IMR-90 (cell line): ENCODE results near the gene COL13A1. TPM values are rescaled to one million over a fixed set of nuclear protein-coding genes. Genes with fewer than 3 reads are reported as not detected.

Source experiments
- ATAC-seq: fragments of 200-7000 bp; cut with Tn5 transposase; 2 replicates; pipeline ENCODE4 v1.9.1; 2020; ENCODE audit warnings: low read depth, mild to moderate bottlenecking, moderate library complexity
- BruUV-seq: library from RNA; stranded (reverse); fragments of 400-500 nt; replicated peaks from 2 replicates; lab custom pipeline; 2021; lab: Mats Ljungman, UMichigan
- CTCF ChIA-PET: fragments of 300-600 bp; formaldehyde crosslinking; extraction: SDS; loops from one replicate; lab custom pipeline; 2021; ENCODE audit warnings: antibody characterized with exemption; lab: Yijun Ruan, JAX
- POLR2A ChIA-PET: fragments of 300-600 bp; sonication (Branson Sonifier 250); formaldehyde crosslinking; loops from one replicate; lab custom pipeline; 2022; ENCODE audit warnings: antibody characterized with exemption; ENCODE audit not compliant: unreplicated experiment; lab: Charles Lee
- DNase-seq: peaks from one replicate; pipeline ENCODE4 v3.0.0; 2013
- H2AFZ ChIP-seq: replicated peaks from 2 replicates; pipeline ENCODE3; 2013; ENCODE audit warnings: low read length, mild to moderate bottlenecking; ENCODE audit not compliant: poor library complexity
- H2AK5ac ChIP-seq: 2 replicates; pipeline ENCODE4 v1.6.1; 2013; ENCODE audit warnings: low read depth, low read length, inconsistent platforms
- H2AK9ac ChIP-seq: replicated peaks from 2 replicates; pipeline ENCODE3; 2013; ENCODE audit warnings: mild to moderate bottlenecking, low read depth, low read length, moderate library complexity; ENCODE audit not compliant: poor library complexity
- H2BK120ac ChIP-seq: 2 replicates; pipeline ENCODE4 v1.6.1; 2013; ENCODE audit warnings: low read depth, low read length, inconsistent platforms
- H2BK15ac ChIP-seq: 3 replicates; pipeline ENCODE4 v1.6.1; 2013; ENCODE audit warnings: low read depth, low read length, inconsistent platforms
- H2BK20ac ChIP-seq: 2 replicates; pipeline ENCODE4 v1.6.1; 2013; ENCODE audit warnings: low read depth, mild to moderate bottlenecking, inconsistent platforms, low read length, moderate library complexity
- H2BK5ac ChIP-seq: 2 replicates; pipeline ENCODE4 v1.6.1; 2013; ENCODE audit warnings: mild to moderate bottlenecking, low read depth, low read length, inconsistent platforms; ENCODE audit not compliant: poor library complexity, severe bottlenecking
- H3K14ac ChIP-seq: replicated peaks from 2 replicates; pipeline ENCODE4 v1.6.1; 2013; ENCODE audit warnings: low read depth, low read length, inconsistent platforms
- H3K18ac ChIP-seq: 2 replicates; pipeline ENCODE4 v1.6.1; 2013; ENCODE audit warnings: low read depth, low read length, control low read depth
- H3K23ac ChIP-seq: 2 replicates; pipeline ENCODE4 v1.6.1; 2013; ENCODE audit warnings: low read depth, low read length, inconsistent platforms
- H3K27ac ChIP-seq: 2 replicates; pipeline ENCODE4 v1.5.1; 2013; ENCODE audit warnings: mild to moderate bottlenecking, control low read depth, low read length; ENCODE audit not compliant: insufficient read depth
- H3K27me3 ChIP-seq: 2 replicates; pipeline ENCODE4 v1.6.1; 2013; ENCODE audit warnings: low read length; ENCODE audit not compliant: control insufficient read depth, insufficient read depth
- H3K36me3 ChIP-seq: 2 replicates; pipeline ENCODE4 v1.6.1; 2013; ENCODE audit warnings: low read length, mixed read lengths; ENCODE audit not compliant: control insufficient read depth, insufficient read depth
- H3K4ac ChIP-seq: 2 replicates; pipeline ENCODE4 v1.6.1; 2013; ENCODE audit warnings: low read depth, low read length, inconsistent platforms
- H3K4me1 ChIP-seq: 2 replicates; pipeline ENCODE4 v1.6.1; 2013; ENCODE audit warnings: low read length, mixed read lengths; ENCODE audit not compliant: control insufficient read depth, insufficient read depth
- H3K4me2 ChIP-seq: 2 replicates; pipeline ENCODE4 v1.6.1; 2013; ENCODE audit warnings: low read depth, mild to moderate bottlenecking, control low read depth, low read length, moderate library complexity
- H3K4me3 ChIP-seq: 2 replicates; pipeline ENCODE4 v1.5.1; 2013; ENCODE audit warnings: low read depth, mild to moderate bottlenecking, control low read depth, low read length, moderate library complexity; ENCODE audit not compliant: insufficient read depth
- H3K56ac ChIP-seq: 2 replicates; pipeline ENCODE4 v1.6.1; 2013; ENCODE audit warnings: low read length, inconsistent platforms; ENCODE audit not compliant: insufficient read depth; ENCODE audit errors: extremely low read depth
- H3K79me1 ChIP-seq, 2 experiments: 2 replicates each; pipeline ENCODE4 v1.6.1; 2013; ENCODE audit warnings: low read length in 2 of 2, inconsistent platforms in 1 of 2, low read depth in 1 of 2
- H3K9ac ChIP-seq: 2 replicates; pipeline ENCODE4 v1.6.1; 2013; ENCODE audit warnings: low read depth, low read length, control low read depth
- H3K9me1 ChIP-seq: 2 replicates; pipeline ENCODE4 v1.6.1; 2013; ENCODE audit warnings: low read length, inconsistent platforms; ENCODE audit not compliant: insufficient read depth
- H3K9me3 ChIP-seq: 2 replicates; pipeline ENCODE4 v1.6.1; 2013; ENCODE audit warnings: low read length; ENCODE audit not compliant: control insufficient read depth, insufficient read depth
- H4K20me1 ChIP-seq: 2 replicates; pipeline ENCODE4 v1.6.1; 2013; ENCODE audit warnings: low read length, inconsistent platforms; ENCODE audit not compliant: insufficient read depth
- H4K5ac ChIP-seq: 2 replicates; pipeline ENCODE4 v1.6.1; 2013; ENCODE audit warnings: mild to moderate bottlenecking, low read depth, low read length, control low read depth
- H4K8ac ChIP-seq, 2 experiments: 2 replicates each; pipeline ENCODE4 v1.6.1; 2013; ENCODE audit warnings: low read depth in 2 of 2, low read length in 2 of 2, control low read depth in 1 of 2, inconsistent platforms in 1 of 2
- H4K91ac ChIP-seq: 2 replicates; pipeline ENCODE4 v1.6.1; 2013; ENCODE audit warnings: low read depth, low read length, inconsistent platforms; ENCODE audit not compliant: insufficient read depth
- BHLHE40 ChIP-seq: fragments of 150-350 bp; IDR thresholded peaks from 2 replicates; pipeline ENCODE4 v1.6.1; 2016; ENCODE audit warnings: mild to moderate bottlenecking, low read depth, low read length
- CEBPB ChIP-seq: IDR thresholded peaks from 2 replicates; pipeline ENCODE4 v1.6.1; 2012; ENCODE audit warnings: low read depth, low read length, improper control_type of control experiment
- MAZ ChIP-seq: IDR thresholded peaks from 2 replicates; pipeline ENCODE4 v1.6.1; 2012; ENCODE audit warnings: low read depth, mild to moderate bottlenecking, low read length, improper control_type of control experiment, moderate library complexity, borderline replicate concordance
- RAD21 ChIP-seq: IDR thresholded peaks from 2 replicates; pipeline ENCODE4 v1.6.1; 2012; ENCODE audit warnings: low read length, improper control_type of control experiment
- RFX5 ChIP-seq: IDR thresholded peaks from 2 replicates; pipeline ENCODE4 v1.8.0; 2012; ENCODE audit warnings: low read depth, mild to moderate bottlenecking, low read length, moderate library complexity
- WGBS, 2 experiments: methylation state at CpG; one replicate each; pipeline versions ENCODE4 v1.1.5 to v1.1.7; 2013; ENCODE audit warnings: missing lambda C conversion rate in 2 of 2; ENCODE audit not compliant: insufficient read length in 1 of 2; ENCODE audit errors: extremely low coverage in 2 of 2; 5-methylcytosine and 5-hydroxymethylcytosine counted together
- dilution Hi-C: fragments of 300-500 bp; cut with HindIII; formaldehyde crosslinking; loops from one replicate; pipeline ENCODE4 v1.14.3; 2018; ENCODE audit warnings: low sequenced_read_pairs; ENCODE audit not compliant: unreplicated experiment
- in situ Hi-C: fragments of 300-500 bp; cut with MboI; formaldehyde crosslinking; loops from 3 replicates; pipeline ENCODE4 v1.14.3; 2019; ENCODE audit warnings: low sequenced_read_pairs, inconsistent platforms, mixed read lengths
- intact Hi-C: fragments of 100-400 bp; cut with micrococcal nuclease; formaldehyde crosslinking; loops from 2 replicates; pipeline ENCODE4 v1.10.0; 2022
- polyA plus RNA-seq, 3 experiments: library from polyadenylated mRNA; depleted of rRNA; stranded (reverse); fragments of >200 nt; gene quantifications; 2 replicates each; pipeline ENCODE4 v1.2.3, GENCODE V29; 2012; ENCODE audit warnings: low replicate concordance in 1 of 3
- total RNA-seq: library from RNA; depleted of rRNA; stranded (reverse); fragments of >200 nt; gene quantifications from 2 replicates; pipeline ENCODE4 v1.2.3, GENCODE V29; 2012
- TF ChIP-seq, protein P1 (sequence below): fragments of 150-350 bp; IDR thresholded peaks from 2 replicates; pipeline ENCODE4 v1.6.1; 2016; ENCODE audit warnings: low read depth, mild to moderate bottlenecking, low read length, moderate library complexity, borderline replicate concordance
- TF ChIP-seq, protein P2 (sequence below): conservative IDR thresholded peaks from 2 replicates; pipeline ENCODE4 v1.5.1; 2012; ENCODE audit warnings: mild to moderate bottlenecking, low read depth, low read length, improper control_type of control experiment
- TF ChIP-seq, protein P3 (sequence below): fragments of 150-350 bp; IDR thresholded peaks from 2 replicates; pipeline ENCODE4 v1.6.1; 2017; ENCODE audit warnings: mild to moderate bottlenecking, antibody characterized with exemption, low read length, low read depth

The COL13A1 gene
- total and polyA plus RNA-seq, 2 of the 4 experiments (the other 2 are of a cell fraction) = 12.2 to 31.3 TPM

DNA sequence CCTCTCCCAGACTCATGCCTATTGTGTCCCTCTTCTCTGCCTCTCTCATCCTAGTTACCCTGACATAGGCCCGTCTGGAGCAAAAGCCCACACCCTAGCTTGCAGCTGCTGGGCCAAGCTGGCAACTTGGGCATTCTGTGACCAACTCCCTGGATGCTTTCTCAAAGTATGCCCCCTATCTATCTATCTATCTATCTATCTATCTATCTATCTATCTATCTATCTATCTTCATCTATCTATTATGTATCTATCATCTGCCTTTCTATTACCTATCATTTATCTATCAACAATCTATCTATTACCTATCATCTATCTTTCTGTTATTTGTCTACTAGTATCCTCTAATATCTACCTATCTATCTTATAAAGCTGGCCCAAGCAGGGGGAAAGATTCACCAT, 45.4 kb upstream of the COL13A1 start:
- no CpG with 5 or more reads among the region's 1 CpG for WGBS, 2 experiments
- no peak overlapping the region for H2AK9ac ChIP-seq
- H4K8ac ChIP-seq = no peak overlapping the region
- TF ChIP-seq BHLHE40 (no peak), RFX5 (no peak), CEBPB (no peak), MAZ (no peak), RAD21 (no peak)
- TF ChIP-seq, protein P1, sequence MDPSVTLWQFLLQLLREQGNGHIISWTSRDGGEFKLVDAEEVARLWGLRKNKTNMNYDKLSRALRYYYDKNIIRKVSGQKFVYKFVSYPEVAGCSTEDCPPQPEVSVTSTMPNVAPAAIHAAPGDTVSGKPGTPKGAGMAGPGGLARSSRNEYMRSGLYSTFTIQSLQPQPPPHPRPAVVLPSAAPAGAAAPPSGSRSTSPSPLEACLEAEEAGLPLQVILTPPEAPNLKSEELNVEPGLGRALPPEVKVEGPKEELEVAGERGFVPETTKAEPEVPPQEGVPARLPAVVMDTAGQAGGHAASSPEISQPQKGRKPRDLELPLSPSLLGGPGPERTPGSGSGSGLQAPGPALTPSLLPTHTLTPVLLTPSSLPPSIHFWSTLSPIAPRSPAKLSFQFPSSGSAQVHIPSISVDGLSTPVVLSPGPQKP = no peak
- TF ChIP-seq, protein P2, sequence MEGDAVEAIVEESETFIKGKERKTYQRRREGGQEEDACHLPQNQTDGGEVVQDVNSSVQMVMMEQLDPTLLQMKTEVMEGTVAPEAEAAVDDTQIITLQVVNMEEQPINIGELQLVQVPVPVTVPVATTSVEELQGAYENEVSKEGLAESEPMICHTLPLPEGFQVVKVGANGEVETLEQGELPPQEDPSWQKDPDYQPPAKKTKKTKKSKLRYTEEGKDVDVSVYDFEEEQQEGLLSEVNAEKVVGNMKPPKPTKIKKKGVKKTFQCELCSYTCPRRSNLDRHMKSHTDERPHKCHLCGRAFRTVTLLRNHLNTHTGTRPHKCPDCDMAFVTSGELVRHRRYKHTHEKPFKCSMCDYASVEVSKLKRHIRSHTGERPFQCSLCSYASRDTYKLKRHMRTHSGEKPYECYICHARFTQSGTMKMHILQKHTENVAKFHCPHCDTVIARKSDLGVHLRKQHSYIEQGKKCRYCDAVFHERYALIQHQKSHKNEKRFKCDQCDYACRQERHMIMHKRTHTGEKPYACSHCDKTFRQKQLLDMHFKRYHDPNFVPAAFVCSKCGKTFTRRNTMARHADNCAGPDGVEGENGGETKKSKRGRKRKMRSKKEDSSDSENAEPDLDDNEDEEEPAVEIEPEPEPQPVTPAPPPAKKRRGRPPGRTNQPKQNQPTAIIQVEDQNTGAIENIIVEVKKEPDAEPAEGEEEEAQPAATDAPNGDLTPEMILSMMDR = no peak
- TF ChIP-seq, protein P3, sequence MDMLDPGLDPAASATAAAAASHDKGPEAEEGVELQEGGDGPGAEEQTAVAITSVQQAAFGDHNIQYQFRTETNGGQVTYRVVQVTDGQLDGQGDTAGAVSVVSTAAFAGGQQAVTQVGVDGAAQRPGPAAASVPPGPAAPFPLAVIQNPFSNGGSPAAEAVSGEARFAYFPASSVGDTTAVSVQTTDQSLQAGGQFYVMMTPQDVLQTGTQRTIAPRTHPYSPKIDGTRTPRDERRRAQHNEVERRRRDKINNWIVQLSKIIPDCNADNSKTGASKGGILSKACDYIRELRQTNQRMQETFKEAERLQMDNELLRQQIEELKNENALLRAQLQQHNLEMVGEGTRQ = no peak
- ATAC-seq = no peak
- peaks cover 20% of the 10 kb centered on the region; the same call in 1 of the 2 replicates for H3K4me1 ChIP-seq
- no peak overlapping the region for H3K14ac ChIP-seq
- H4K20me1 ChIP-seq = no peaks in the 10 kb centered on the region
- no peak overlapping the region for H4K5ac ChIP-seq
- peaks cover 6% of the 10 kb centered on the region; the same call in 1 of the 2 replicates for H3K9me1 ChIP-seq
- BruUV-seq = no TSS peak
- H3K36me3 ChIP-seq = no peaks in the 10 kb centered on the region
- ChIA-PET CTCF (no interaction called here), POLR2A (no interaction called here)
- no peak overlapping the region for H2BK5ac ChIP-seq
- H3K27me3 ChIP-seq = peaks cover 5% of the 10 kb centered on the region
- no peak overlapping the region for H2BK20ac ChIP-seq
- no peak overlapping the region for H2BK15ac ChIP-seq
- H3K56ac ChIP-seq = no peak overlapping the region
- no peak overlapping the region for H2AK5ac ChIP-seq
- intact Hi-C loops = no loop called here
- H4K91ac ChIP-seq = no peak overlapping the region
- no peak overlapping the region for H3K18ac ChIP-seq
- no peak overlapping the region for H3K27ac ChIP-seq
- dilution Hi-C loops = no loop called here
- H3K9ac ChIP-seq = no peak overlapping the region
- H3K23ac ChIP-seq = no peak overlapping the region
- no peak for DNase-seq
- H3K4me3 ChIP-seq = no peak overlapping the region
- no peak overlapping the region for H3K4ac ChIP-seq
- H2AFZ ChIP-seq = no peak overlapping the region
- H3K9me3 ChIP-seq = no peaks in the 10 kb centered on the region
- no peaks in the 10 kb centered on the region for H3K79me1 ChIP-seq
- no peak overlapping the region for H2BK120ac ChIP-seq
- in situ Hi-C loops = no loop called here
- no peak overlapping the region for H3K4me2 ChIP-seq
